AG04449 (cell line): Measurements from ENCODE around the gene CD276.
A peak's percentile ranks its signal among the peaks of the same experiment; 100 is the strongest.
"Not testable (repeated sequence)": the region's sequence is repeated elsewhere in the genome, so short reads cannot be mapped to it uniquely, and the experiment has no call there.

Source experiments
- CTCF ChIA-PET: fragments of 350-600 bp; formaldehyde crosslinking; extraction: SDS; loops from one replicate; lab custom pipeline; 2021; ENCODE audit warnings: antibody characterized with exemption; lab: Yijun Ruan, JAX
- POLR2A ChIA-PET: fragments of 400-600, 350-600 bp; formaldehyde crosslinking; extraction: SDS; loops from one replicate; lab custom pipeline; 2020; ENCODE audit warnings: antibody characterized with exemption, inconsistent platforms; lab: Yijun Ruan, JAX
- DNase-seq: peaks from one replicate; pipeline ENCODE4 v3.0.0-alpha.2; 2010; ENCODE audit warnings: low read depth, low spot score
- H3K4me3 ChIP-seq: 2 replicates; pipeline ENCODE4 v1.5.1; 2011; ENCODE audit warnings: low read depth, mild to moderate bottlenecking, control low read depth, low read length
- TF ChIP-seq, protein P1 (sequence below): IDR thresholded peaks from one replicate; pipeline ENCODE4 v1.5.1; 2011; ENCODE audit warnings: mild to moderate bottlenecking, moderate library complexity, low read length, control low read depth, inconsistent platforms; ENCODE audit not compliant: insufficient read depth; ENCODE audit errors: missing control alignments

Gene CD276

DNA sequence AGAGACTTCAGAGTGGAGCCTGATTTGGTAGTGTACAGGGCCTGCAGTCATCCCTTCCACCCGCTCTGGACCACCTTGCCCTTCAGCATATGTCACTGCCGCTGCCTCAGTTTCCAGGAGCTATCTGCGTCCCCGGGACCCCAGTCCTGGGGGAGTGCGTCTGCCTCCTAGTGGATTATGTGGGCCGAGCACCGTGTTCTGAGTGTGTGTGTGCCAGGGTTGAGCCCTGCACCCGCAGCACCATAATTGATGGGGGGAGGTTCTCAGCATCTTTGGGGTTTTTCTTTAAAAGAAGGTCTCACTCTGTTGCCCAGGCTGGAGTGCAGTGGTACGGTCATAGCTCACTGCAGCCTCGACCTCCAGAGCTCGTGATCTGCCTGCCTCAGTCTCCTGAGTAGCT, 33.6 kb downstream of the CD276 start:
- DNase-seq: no peak
- POLR2A ChIA-PET: no interaction called here
- TF ChIP-seq, protein P1, sequence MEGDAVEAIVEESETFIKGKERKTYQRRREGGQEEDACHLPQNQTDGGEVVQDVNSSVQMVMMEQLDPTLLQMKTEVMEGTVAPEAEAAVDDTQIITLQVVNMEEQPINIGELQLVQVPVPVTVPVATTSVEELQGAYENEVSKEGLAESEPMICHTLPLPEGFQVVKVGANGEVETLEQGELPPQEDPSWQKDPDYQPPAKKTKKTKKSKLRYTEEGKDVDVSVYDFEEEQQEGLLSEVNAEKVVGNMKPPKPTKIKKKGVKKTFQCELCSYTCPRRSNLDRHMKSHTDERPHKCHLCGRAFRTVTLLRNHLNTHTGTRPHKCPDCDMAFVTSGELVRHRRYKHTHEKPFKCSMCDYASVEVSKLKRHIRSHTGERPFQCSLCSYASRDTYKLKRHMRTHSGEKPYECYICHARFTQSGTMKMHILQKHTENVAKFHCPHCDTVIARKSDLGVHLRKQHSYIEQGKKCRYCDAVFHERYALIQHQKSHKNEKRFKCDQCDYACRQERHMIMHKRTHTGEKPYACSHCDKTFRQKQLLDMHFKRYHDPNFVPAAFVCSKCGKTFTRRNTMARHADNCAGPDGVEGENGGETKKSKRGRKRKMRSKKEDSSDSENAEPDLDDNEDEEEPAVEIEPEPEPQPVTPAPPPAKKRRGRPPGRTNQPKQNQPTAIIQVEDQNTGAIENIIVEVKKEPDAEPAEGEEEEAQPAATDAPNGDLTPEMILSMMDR: no peak
- no peak overlapping the region for H3K4me3 ChIP-seq
- CTCF ChIA-PET: interaction anchor here (1.0 to 8.7 kb wide), 9 partner anchors 9 to 157 kb away, joined by 3 to 65 read pairs (median 6); partner anchors contain the start of gene TBC1D21

DNA sequence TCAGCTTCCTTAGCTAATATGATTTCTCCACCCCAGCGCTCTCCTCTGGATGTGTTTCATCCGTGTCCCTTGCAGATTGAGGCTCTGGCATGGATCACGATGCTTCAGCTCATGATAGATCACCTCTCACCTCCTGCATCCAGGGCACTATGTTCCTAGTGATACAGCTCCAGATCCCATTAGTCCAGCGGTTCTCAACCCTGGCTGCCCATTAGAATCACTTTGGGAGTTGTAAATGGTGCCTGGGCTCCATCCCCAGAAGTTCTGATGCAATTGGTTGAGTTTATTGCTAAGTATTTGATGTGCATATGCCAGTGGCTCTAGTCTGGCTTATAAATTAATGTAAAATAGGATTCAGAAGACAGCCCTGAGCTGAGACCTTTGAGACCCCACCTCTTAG, 34.5 kb downstream of the CD276 start:
- TF ChIP-seq, protein P1: no peak
- CTCF ChIA-PET: interaction anchor here (0.7 to 8.7 kb wide), 6 partner anchors 11 to 189 kb away, joined by 3 to 65 read pairs (median 4); no protein-coding TSS in a partner anchor
- DNase-seq: no peak
- POLR2A ChIA-PET: no interaction called here
- no peak overlapping the region for H3K4me3 ChIP-seq

DNA sequence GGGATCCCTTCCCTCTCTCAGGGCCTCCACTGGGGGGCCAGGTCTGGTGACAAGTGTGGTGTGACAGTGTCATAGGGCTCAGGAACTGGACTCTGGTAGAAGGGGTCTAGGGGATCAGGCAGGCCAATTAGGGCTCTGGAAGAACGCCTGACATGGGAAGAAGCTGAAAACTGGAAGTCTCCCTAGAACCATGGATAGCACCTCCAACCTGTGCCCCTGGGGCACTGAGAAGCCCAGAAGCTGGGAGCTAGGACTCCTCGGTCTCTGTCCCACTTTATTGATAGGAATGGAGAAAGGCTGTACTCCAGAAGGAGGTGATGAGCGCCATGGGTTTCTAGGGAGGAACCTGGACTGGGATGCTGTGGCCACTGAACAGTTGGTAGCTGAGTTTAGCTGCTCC, 38.2 kb downstream of the CD276 start:
- H3K4me3 ChIP-seq: no peak overlapping the region
- ChIA-PET CTCF (interaction anchor here (1.3 to 1.4 kb wide), 2 partner anchors 22 to 87 kb away, joined by 4 to 7 read pairs; no protein-coding TSS in a partner anchor), POLR2A (no interaction called here)
- TF ChIP-seq, protein P1: no peak
- no peak for DNase-seq

DNA sequence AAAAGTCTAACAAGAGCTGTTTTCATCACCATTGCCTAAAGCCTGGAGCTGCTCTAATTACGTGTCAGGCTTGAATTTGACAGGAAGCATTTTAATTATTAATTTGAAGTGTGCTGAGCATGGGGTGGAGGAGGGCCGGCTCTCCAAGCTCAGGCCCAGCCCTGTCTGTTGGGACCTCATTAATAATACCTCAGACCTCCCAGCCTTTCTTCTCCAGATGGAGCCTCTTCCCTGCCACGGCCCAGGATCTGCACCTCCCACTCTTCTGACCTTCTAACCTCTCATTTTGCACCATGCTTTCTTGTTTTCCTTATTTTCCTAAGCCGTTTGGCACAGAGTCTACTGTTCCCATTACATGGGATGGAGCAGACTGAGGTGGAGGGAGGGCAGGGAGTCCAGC, 39.0 kb downstream of the CD276 start:
- DNase-seq: no peak
- CTCF ChIA-PET: interaction anchor here (1.3 to 1.4 kb wide), 2 partner anchors 23 to 87 kb away, joined by 4 to 7 read pairs; no protein-coding TSS in a partner anchor
- TF ChIP-seq, protein P1: no peak
- POLR2A ChIA-PET: no interaction called here
- H3K4me3 ChIP-seq: no peak overlapping the region

DNA sequence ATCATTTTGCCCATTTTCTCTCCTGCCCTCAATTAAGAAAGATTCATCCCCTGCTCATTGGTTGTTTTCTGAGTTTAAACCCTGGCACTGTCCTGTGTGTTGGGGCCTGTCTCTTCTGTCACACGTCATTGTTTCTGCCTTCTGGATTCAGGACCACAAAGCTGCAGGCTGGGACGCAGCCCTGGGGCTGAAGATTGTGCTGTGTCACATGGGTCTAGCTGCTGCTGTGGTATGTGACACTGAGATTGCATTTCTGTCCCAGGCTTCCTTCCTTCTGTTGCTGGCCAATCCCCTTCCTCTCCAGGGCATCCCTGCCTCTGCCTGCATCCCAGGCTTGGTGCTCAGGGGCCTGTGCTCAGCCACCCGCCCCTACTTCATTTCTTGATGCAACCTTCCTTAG, 40.0 kb downstream of the CD276 start:
- no peak overlapping the region for H3K4me3 ChIP-seq
- POLR2A ChIA-PET: no interaction called here
- TF ChIP-seq, protein P1: no peak
- CTCF ChIA-PET: no interaction called here
- DNase-seq: no peak

DNA sequence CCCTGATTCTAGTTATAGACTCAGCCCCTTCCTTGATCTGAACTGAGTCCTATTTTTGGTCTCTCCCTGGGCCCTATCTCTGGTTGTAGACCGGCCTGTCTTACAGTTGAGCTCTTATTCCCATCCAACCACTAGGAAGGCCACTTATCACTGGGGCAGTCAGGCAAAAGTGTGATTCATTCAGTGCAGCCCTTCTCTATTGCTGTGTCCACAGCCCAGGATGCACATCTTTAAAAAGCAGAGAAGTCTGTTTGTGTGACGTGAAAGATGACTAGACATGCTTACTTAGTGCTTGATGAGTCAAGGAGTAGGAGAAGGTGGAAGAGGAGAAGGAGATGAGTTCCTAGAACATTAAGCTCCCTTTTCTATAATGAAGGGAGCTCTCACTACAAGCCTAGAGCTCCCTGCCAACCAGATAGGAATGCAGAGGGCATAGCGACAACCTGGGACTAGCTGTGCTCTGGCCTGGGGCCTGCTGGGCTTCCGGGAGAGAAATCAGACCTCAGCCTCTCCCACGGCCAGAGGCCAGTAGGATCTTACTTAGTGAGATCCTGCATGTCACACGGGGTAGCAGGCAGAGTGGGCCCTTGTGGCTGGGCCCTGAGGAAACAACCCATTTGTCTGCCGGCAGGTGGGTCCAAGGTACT, 43.3 kb downstream of the CD276 start:
- TF ChIP-seq, protein P1: no peak
- H3K4me3 ChIP-seq: no peak overlapping the region
- POLR2A ChIA-PET: no interaction called here
- DNase-seq: peak; percentile 62
- CTCF ChIA-PET: interaction anchor here (1.2 to 3.2 kb wide), 6 partner anchors 10 to 91 kb away, joined by 3 to 19 read pairs (median 11); no protein-coding TSS in a partner anchor

DNA sequence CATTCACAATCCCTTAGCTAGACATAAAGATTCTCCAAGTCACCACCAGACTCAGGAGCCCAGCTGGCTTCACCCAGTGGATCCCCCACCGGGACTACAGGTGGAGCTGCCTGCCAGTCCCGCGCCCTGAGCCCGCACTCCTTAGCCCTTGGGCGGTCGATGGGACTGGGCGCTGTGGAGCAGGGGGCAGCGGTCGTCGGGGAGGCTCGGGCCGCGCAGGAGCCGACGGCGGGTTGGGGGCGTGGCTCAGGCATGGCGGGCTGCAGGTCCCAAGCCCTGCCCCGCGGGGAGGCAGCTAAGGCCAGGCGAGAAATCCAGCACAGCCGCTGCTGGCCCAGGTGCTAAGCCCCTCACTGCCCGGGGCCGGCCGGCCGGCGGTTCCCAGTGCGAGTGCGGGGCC, 47.9 kb downstream of the CD276 start:
- POLR2A ChIA-PET: interaction anchor here (0.7 kb wide), 1 partner anchor 103 kb away, joined by 3 read pairs; no protein-coding TSS in a partner anchor
- H3K4me3 ChIP-seq, DNase-seq, CTCF ChIA-PET: not testable (repeated sequence)
